ENCODE results near the gene NR2F2.

NR2F2 gene

DNA sequence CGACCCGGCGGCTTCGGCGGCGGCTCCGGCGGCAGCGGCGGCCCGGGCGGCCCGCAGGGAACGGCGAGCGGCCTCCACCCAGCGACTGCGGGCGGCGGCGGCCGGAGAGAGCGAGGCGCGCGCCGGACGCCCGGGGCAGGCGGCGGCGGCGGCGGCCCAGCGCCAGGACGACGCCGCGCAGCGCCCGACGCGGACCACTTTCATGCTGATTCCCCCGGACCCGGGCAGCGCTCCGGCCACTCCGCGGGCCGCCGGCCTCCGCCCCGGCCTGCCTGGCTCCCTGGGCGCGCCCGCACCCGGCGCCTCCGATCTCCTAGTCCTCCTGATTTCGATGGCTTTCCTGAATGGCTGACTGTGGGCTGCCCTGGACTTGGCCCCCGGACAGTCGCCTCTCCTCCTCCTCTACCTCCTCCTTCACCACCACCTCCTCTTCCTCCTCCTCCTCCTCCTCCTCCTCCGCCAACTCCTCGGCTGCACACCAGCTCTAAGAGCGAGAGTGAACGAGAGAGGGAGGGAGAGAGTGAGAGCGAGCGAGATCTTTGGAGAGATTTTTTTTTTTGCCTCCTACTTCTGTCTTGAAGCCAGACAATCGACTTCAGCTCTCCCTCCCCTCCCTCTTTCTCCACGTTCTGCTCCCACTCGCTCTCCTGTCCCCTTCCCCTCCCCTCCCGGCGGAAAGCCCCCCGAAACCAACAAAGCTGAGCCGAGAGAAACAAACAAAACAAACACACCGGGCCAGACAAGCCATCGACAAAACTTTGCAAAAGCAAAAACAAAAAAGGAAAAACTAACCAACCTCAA is 844 bp downstream of the NR2F2 start:
- Histone ChIP-seq H3K4me1 (ENCODE audit: control insufficient read depth in 1 of 2, insufficient read depth in 2 of 2, low read length in 2 of 2) (peaks cover 24 to 30% of the 10 kb centered on the region in 2 donors), H3K27ac (ENCODE audit: low read depth, low read length) (peak overlapping the region; percentile 85), H3K9ac (ENCODE audit: low read depth in 1 of 2, low read length in 2 of 2) (peak overlapping the region; percentile 63 to 76)

DNA sequence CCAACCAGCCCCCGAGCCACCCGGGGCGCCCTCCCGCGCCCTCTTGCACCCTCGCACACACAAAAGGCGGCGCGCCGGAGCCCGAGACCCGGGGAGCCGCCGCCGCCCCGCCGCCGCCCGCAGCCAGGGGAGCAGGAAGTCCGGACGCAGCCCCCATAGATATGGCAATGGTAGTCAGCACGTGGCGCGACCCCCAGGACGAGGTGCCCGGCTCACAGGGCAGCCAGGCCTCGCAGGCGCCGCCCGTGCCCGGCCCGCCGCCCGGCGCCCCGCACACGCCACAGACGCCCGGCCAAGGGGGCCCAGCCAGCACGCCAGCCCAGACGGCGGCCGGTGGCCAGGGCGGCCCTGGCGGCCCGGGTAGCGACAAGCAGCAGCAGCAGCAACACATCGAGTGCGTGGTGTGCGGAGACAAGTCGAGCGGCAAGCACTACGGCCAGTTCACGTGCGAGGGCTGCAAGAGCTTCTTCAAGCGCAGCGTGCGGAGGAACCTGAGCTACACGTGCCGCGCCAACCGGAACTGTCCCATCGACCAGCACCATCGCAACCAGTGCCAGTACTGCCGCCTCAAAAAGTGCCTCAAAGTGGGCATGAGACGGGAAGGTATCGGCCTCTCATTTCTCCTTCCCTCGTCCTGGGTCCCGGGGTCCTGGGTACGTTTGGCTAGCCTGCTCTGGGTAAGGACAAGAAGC is 1.6 kb downstream of the NR2F2 start:
- Histone ChIP-seq H3K4me1 (ENCODE audit: control insufficient read depth in 1 of 2, insufficient read depth in 2 of 2, low read length in 2 of 2) (peaks cover 21 to 30% of the 10 kb centered on the region in 2 donors), H3K9ac (ENCODE audit: low read depth in 1 of 2, low read length in 2 of 2) (peak overlapping the region; percentile 73 to 76), H3K4me3 (ENCODE audit: low read depth in 1 of 2, low read length in 2 of 2) (peak overlapping the region; percentile 81 to 89), H3K9me3 (ENCODE audit: control insufficient read depth in 1 of 2, low read length in 2 of 2) (no peaks in the 10 kb centered on the region), H3K27me3 (ENCODE audit: control insufficient read depth in 1 of 2, insufficient read depth in 2 of 2, low read length in 2 of 2) (peaks cover 0 to 6% of the 10 kb centered on the region in 2 donors), H3K27ac (ENCODE audit: low read depth, low read length) (peak overlapping the region; percentile 85), H3K36me3 (ENCODE audit: control insufficient read depth in 1 of 2, insufficient read depth in 2 of 2, low read length in 2 of 2) (peaks cover 3 to 6% of the 10 kb centered on the region in 2 donors)

More for the DNA sequence above, 844 bp downstream of the NR2F2 start:
- Histone ChIP-seq H3K27me3 (ENCODE audit: control insufficient read depth in 1 of 2, insufficient read depth in 2 of 2, low read length in 2 of 2) (peaks cover 4 to 12% of the 10 kb centered on the region in 2 donors), H3K4me3 (ENCODE audit: low read depth in 1 of 2, low read length in 2 of 2) (peak overlapping the region; percentile 81 to 86), H3K36me3 (ENCODE audit: control insufficient read depth in 1 of 2, insufficient read depth in 2 of 2, low read length in 2 of 2) (peaks cover 3 to 6% of the 10 kb centered on the region in 2 donors), H3K9me3 (ENCODE audit: control insufficient read depth in 1 of 2, low read length in 2 of 2) (no peaks in the 10 kb centered on the region)

DNA sequence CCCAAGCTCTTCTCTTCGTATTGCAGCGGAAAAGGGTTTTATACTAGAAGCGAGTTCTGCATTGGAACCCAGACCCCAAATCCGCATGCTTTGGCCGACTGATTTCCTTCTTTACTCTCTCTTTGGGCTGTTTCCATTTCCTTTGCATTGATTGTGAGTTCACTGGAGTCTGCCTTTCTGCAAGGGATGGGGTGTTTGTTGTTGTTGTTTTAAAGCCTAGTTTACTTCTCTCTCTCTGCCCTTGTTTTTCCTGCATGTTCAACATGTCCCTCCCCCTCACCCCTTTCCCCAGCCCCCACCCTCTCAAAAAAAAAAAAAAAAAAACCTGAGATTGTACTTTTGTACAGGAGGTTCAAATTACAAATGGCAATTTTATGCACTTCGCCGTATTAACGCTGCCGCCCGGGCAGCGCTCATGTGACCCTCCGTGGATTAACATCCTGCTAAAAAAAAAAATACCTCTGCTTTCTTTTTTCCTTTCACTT is 2.2 kb downstream of the NR2F2 start:
- peak overlapping the region; percentile 72 to 73 for H3K9ac ChIP-seq (ENCODE audit: low read depth in 1 of 2, low read length in 2 of 2)
- H3K27me3 ChIP-seq (ENCODE audit: control insufficient read depth in 1 of 2, insufficient read depth in 2 of 2, low read length in 2 of 2): peaks cover 0 to 6% of the 10 kb centered on the region in 2 donors
- H3K4me3 ChIP-seq (ENCODE audit: low read depth in 1 of 2, low read length in 2 of 2): peak overlapping the region; percentile 72 to 89
- peak overlapping the region; percentile 85 for H3K27ac ChIP-seq (ENCODE audit: low read depth, low read length)
- H3K4me1 ChIP-seq (ENCODE audit: control insufficient read depth in 1 of 2, insufficient read depth in 2 of 2, low read length in 2 of 2): peaks cover 27 to 30% of the 10 kb centered on the region in 2 donors
- peaks cover 3 to 6% of the 10 kb centered on the region in 2 donors for H3K36me3 ChIP-seq (ENCODE audit: control insufficient read depth in 1 of 2, insufficient read depth in 2 of 2, low read length in 2 of 2)
- H3K9me3 ChIP-seq (ENCODE audit: control insufficient read depth in 1 of 2, low read length in 2 of 2): no peaks in the 10 kb centered on the region

DNA sequence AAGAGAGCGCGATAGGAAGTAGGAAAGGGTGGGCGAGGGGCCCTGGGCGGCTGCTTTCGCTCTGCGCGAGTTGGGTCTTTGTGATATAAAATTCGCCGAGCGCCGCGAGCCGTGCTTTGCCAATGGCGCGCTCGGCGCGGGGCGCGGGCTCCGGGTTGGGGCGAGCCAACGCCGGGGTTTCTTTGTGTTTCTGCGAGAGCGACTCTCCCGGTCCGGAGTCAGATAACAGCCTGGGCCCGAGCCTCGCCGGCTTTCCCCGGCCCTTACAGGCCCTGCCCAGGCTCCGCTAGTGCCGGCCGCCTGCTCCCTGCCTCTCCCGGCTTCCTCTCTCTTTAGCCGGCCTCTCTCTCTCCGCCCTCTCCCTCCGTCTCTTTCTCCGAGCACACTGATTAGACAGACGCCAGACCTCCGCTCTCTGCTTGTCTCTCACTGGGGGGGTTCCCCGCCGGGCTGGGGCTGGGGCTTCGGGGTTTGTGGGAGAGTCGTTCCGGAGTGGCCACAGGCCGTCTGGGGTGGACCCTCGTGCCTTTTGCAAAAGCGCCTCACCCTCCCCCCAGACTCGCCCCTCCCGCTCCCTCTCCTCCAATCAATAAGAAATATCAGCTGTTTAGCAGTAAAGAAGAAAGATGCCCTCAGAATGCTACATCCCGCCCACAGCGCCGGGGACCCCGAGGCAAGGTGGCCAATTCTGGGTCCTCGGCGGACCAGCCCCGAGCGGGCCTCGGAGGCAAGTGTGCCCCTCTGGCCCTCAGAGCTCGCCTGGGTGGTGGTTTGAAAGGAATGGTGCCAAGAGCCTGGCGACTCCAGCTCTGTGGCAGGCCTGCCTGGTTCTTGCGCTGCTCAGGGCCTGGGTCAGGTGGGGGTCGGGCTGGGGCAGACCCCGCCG is 2.9 kb downstream of the NR2F2 start:
- Histone ChIP-seq H3K4me3 (ENCODE audit: low read depth in 1 of 2, low read length in 2 of 2) (peak overlapping the region; percentile 72 to 89), H3K27me3 (ENCODE audit: control insufficient read depth in 1 of 2, insufficient read depth in 2 of 2, low read length in 2 of 2) (peaks cover 0 to 6% of the 10 kb centered on the region in 2 donors), H3K9me3 (ENCODE audit: control insufficient read depth in 1 of 2, low read length in 2 of 2) (no peaks in the 10 kb centered on the region), H3K9ac (ENCODE audit: low read depth in 1 of 2, low read length in 2 of 2) (peak overlapping the region; percentile 64 to 72), H3K36me3 (ENCODE audit: control insufficient read depth in 1 of 2, insufficient read depth in 2 of 2, low read length in 2 of 2) (peaks cover 3 to 6% of the 10 kb centered on the region in 2 donors), H3K27ac (ENCODE audit: low read depth, low read length) (peak overlapping the region; percentile 85), H3K4me1 (ENCODE audit: control insufficient read depth in 1 of 2, insufficient read depth in 2 of 2, low read length in 2 of 2) (peaks cover 27 to 30% of the 10 kb centered on the region in 2 donors)

DNA sequence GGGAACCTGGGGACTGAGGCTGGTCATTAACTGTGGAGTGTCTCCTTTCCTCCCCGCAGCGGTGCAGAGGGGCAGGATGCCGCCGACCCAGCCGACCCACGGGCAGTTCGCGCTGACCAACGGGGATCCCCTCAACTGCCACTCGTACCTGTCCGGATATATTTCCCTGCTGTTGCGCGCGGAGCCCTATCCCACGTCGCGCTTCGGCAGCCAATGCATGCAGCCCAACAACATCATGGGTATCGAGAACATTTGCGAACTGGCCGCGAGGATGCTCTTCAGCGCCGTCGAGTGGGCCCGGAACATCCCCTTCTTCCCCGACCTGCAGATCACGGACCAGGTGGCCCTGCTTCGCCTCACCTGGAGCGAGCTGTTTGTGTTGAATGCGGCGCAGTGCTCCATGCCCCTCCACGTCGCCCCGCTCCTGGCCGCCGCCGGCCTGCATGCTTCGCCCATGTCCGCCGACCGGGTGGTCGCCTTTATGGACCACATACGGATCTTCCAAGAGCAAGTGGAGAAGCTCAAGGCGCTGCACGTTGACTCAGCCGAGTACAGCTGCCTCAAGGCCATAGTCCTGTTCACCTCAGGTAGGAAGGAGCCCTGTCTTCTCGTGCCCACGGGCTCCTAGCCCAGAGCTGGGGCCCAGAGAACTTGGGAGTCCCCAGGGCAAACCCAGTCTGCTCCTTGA is 3.7 kb downstream of the NR2F2 start:
- peaks cover 32% of the 10 kb centered on the region in 2 donors for H3K4me1 ChIP-seq (ENCODE audit: control insufficient read depth in 1 of 2, insufficient read depth in 2 of 2, low read length in 2 of 2)
- H3K9ac ChIP-seq (ENCODE audit: low read depth in 1 of 2, low read length in 2 of 2): peak overlapping the region; percentile 43 to 72
- H3K27me3 ChIP-seq (ENCODE audit: control insufficient read depth in 1 of 2, insufficient read depth in 2 of 2, low read length in 2 of 2): peaks cover 0 to 4% of the 10 kb centered on the region in 2 donors
- H3K36me3 ChIP-seq (ENCODE audit: control insufficient read depth in 1 of 2, insufficient read depth in 2 of 2, low read length in 2 of 2): peaks cover 3 to 6% of the 10 kb centered on the region in 2 donors
- H3K9me3 ChIP-seq (ENCODE audit: control insufficient read depth in 1 of 2, low read length in 2 of 2): no peaks in the 10 kb centered on the region
- peak overlapping the region; percentile 85 for H3K27ac ChIP-seq (ENCODE audit: low read depth, low read length)
- peak overlapping the region; percentile 72 to 89 for H3K4me3 ChIP-seq (ENCODE audit: low read depth in 1 of 2, low read length in 2 of 2)

DNA sequence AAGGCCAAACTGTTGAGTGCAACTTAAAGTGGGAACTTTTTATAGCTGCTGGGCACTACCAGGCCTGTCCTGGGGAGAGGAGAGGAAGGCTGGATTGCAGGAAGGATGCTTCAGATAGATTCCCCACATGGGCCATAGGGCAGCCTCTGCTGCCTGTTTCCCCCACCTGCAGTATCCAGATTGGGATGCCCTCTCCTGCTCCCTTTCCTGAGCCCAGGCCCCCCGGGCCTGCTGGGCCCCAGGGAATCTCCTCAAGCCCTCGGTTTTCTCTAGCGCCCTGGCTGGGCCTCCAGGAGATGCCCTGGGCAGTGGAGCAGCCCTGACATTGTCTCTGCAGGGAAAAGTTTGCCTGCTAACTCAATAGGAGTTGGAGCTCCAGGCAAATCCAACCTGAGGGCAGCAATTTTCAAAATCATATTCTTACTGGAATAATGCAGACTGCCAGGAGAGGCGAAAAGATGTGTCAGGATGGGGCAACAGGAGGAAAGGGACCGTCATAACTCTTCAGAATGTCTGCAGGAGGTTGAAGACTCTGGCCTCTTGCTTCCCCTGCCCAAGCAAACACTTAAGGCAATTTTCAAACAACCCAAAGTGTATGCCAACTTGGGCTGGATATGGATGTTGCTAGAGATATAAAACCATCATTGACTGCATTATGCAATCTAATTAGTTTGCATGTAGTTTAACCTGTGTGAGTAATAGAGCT is 4.4 kb downstream of the NR2F2 start:
- Histone ChIP-seq H3K9ac (ENCODE audit: low read depth in 1 of 2, low read length in 2 of 2) (peak overlapping the region; percentile 43 to 72), H3K4me3 (ENCODE audit: low read depth in 1 of 2, low read length in 2 of 2) (peak overlapping the region; percentile 72 to 89), H3K9me3 (ENCODE audit: control insufficient read depth in 1 of 2, low read length in 2 of 2) (no peaks in the 10 kb centered on the region), H3K27ac (ENCODE audit: low read depth, low read length) (peak overlapping the region; percentile 52), H3K36me3 (ENCODE audit: control insufficient read depth in 1 of 2, insufficient read depth in 2 of 2, low read length in 2 of 2) (peaks cover 3 to 6% of the 10 kb centered on the region in 2 donors), H3K4me1 (ENCODE audit: control insufficient read depth in 1 of 2, insufficient read depth in 2 of 2, low read length in 2 of 2) (peaks cover 31 to 32% of the 10 kb centered on the region in 2 donors), H3K27me3 (ENCODE audit: control insufficient read depth in 1 of 2, insufficient read depth in 2 of 2, low read length in 2 of 2) (no peaks in the 10 kb centered on the region)

DNA sequence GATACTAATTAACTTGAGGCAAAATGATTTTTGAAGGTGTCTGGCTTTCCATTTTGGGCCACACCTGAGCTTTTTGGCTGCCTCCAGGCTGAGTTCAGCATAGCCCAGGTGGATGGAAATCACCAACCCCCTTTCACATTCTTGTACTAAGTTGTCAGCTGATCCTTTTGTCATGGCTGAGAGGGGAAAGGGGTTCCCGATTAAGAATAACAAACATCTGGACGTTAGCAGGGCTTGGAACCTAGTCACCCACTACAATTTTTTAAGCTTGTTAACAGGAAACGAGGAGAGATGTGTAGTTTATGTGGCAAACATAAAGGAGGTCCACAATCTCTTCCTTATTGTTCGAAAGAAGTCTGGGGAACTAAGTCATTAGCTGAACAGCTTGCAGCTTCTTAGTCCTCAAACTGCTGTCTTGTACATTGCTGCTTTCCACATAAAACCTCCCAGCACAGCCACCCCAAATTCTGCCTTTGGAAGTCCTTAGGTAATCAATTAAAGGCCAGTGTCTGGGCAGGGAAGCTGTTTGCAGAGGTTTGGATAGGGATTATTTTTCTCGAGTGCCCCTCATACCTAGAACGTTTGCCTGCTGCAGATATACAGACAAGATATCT is 5.0 kb downstream of the NR2F2 start:
- H3K27me3 ChIP-seq (ENCODE audit: control insufficient read depth in 1 of 2, insufficient read depth in 2 of 2, low read length in 2 of 2): no peaks in the 10 kb centered on the region
- peaks cover 29 to 32% of the 10 kb centered on the region in 2 donors for H3K4me1 ChIP-seq (ENCODE audit: control insufficient read depth in 1 of 2, insufficient read depth in 2 of 2, low read length in 2 of 2)
- peak overlapping the region; percentile 72 to 89 for H3K4me3 ChIP-seq (ENCODE audit: low read depth in 1 of 2, low read length in 2 of 2)
- no peaks in the 10 kb centered on the region for H3K9me3 ChIP-seq (ENCODE audit: control insufficient read depth in 1 of 2, low read length in 2 of 2)
- peak overlapping the region; percentile 21 to 72 for H3K9ac ChIP-seq (ENCODE audit: low read depth in 1 of 2, low read length in 2 of 2)
- peaks cover 3 to 6% of the 10 kb centered on the region in 2 donors for H3K36me3 ChIP-seq (ENCODE audit: control insufficient read depth in 1 of 2, insufficient read depth in 2 of 2, low read length in 2 of 2)
- H3K27ac ChIP-seq (ENCODE audit: low read depth, low read length): no peak overlapping the region

DNA sequence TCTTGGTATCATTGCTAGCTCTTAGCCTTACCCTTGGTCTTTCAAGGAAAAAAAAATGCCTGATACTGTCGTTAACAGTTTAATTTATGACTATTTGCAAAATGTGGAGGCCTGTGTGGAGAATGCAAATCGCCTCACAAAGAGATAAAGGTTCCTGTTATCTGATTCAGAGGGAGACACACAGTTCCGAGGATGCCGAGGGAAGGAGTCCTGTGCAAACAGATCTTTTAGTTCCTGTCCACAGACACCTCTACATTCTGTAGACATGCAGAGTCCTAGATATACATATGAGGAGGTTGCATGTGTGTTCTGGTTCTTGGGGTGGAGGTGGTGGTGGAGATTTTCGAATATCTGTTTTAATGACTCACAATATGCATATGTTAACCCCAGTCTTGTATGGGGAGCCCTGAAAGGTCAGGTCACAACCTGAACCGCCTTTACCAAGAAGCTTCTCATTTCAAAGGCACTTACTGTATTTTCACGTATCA is 5.7 kb downstream of the NR2F2 start:
- Histone ChIP-seq H3K9me3 (ENCODE audit: control insufficient read depth in 1 of 2, low read length in 2 of 2) (no peaks in the 10 kb centered on the region), H3K9ac (ENCODE audit: low read depth in 1 of 2, low read length in 2 of 2) (peak overlapping the region; percentile 1 to 72), H3K27ac (ENCODE audit: low read depth, low read length) (no peak overlapping the region), H3K27me3 (ENCODE audit: control insufficient read depth in 1 of 2, insufficient read depth in 2 of 2, low read length in 2 of 2) (no peaks in the 10 kb centered on the region), H3K36me3 (ENCODE audit: control insufficient read depth in 1 of 2, insufficient read depth in 2 of 2, low read length in 2 of 2) (peaks cover 3 to 6% of the 10 kb centered on the region in 2 donors), H3K4me1 (ENCODE audit: control insufficient read depth in 1 of 2, insufficient read depth in 2 of 2, low read length in 2 of 2) (peaks cover 29 to 32% of the 10 kb centered on the region in 2 donors), H3K4me3 (ENCODE audit: low read depth in 1 of 2, low read length in 2 of 2) (peak overlapping the region; percentile 72 to 89)
